ENCODE results near the gene GTF2H4.
A peak's percentile ranks its signal among the peaks of the same experiment; 100 is the strongest.
"Not testable (repeated sequence)": the region's sequence is repeated elsewhere in the genome, so short reads cannot be mapped to it uniquely, and the experiment has no call there.

The GTF2H4 gene

GRCh38 chr6:30895343-30895742 is 12.7 kb upstream of the GTF2H4 start:
- no peak for DNase-seq

GRCh38 chr6:30896541-30896940 is 11.5 kb upstream of the GTF2H4 start:
- DNase-seq = no peak

GRCh38 chr6:30897882-30898281 is 10.1 kb upstream of the GTF2H4 start:
- DNase-seq = no peak

- DNase-seq = no peak
Observed at GRCh38 chr6:30898750-30899360, 9.2 kb upstream of the GTF2H4 start.

GRCh38 chr6:30900863-30901417 is 7.1 kb upstream of the GTF2H4 start:
- no peak for DNase-seq

GRCh38 chr6:30901436-30901835 is 6.6 kb upstream of the GTF2H4 start:
- no peak for DNase-seq

- DNase-seq = not testable (repeated sequence)
Observed at GRCh38 chr6:30902196-30902595, 5.8 kb upstream of the GTF2H4 start.

- no peak for DNase-seq
Observed at GRCh38 chr6:30902709-30903108, 5.3 kb upstream of the GTF2H4 start.

- no peak for DNase-seq
Observed at GRCh38 chr6:30903236-30903635, 4.8 kb upstream of the GTF2H4 start.

- DNase-seq = not testable (repeated sequence)
Observed at GRCh38 chr6:30907290-30907757, 683 bp upstream of the GTF2H4 start.

GRCh38 chr6:30908700-30909099 is 693 bp downstream of the GTF2H4 start:
- DNase-seq = no peak

GRCh38 chr6:30910473-30910872 is 2.5 kb downstream of the GTF2H4 start:
- DNase-seq = not testable (repeated sequence)

GRCh38 chr6:30912746-30913520 is 4.9 kb downstream of the GTF2H4 start:
- DNase-seq = no peak

- DNase-seq = no peak
Observed at GRCh38 chr6:30913721-30914075, 5.7 kb downstream of the GTF2H4 start.

- peak; percentile 36 to 90 for DNase-seq
Observed at GRCh38 chr6:30914076-30914853, 6.3 kb downstream of the GTF2H4 start, which contains the start of gene VARS2. TSS of gene VARS2 (plus strand) at chr6:30914238. CDS start at chr6:30914837, 599 bp downstream.

GRCh38 chr6:30914854-30915590 is 7.0 kb downstream of the GTF2H4 start:
- no peak for DNase-seq

GRCh38 chr6:30915591-30915946 is 7.6 kb downstream of the GTF2H4 start:
- DNase-seq = peak; percentile 22 to 57

GRCh38 chr6:30917041-30917440 is 9.0 kb downstream of the GTF2H4 start:
- no peak for DNase-seq

- DNase-seq = no peak
Observed at GRCh38 chr6:30917487-30917886, 9.5 kb downstream of the GTF2H4 start.

- DNase-seq = no peak
Observed at GRCh38 chr6:30918670-30919069, 10.7 kb downstream of the GTF2H4 start.

GRCh38 chr6:30922447-30922852 is 14.4 kb downstream of the GTF2H4 start:
- no peak for DNase-seq

- DNase-seq = not testable (repeated sequence)
Observed at GRCh38 chr6:30924040-30924627, 16.1 kb downstream of the GTF2H4 start.

Measured in NCI-H446 (cell line).